Smooth muscle cell (in vitro differentiated cells): ENCODE results near the gene URGCP. TPM values are rescaled to one million over a fixed set of nuclear protein-coding genes. Genes with fewer than 3 reads are reported as not detected.

Experiments used
- DNase-seq: peaks from one replicate; lab custom pipeline; 2025; ENCODE audit not compliant: unreplicated experiment; lab: John Stamatoyannopoulos, UW
- H2AFZ ChIP-seq: fragments of 200-600 bp; sonication (generic); 2 replicates; pipeline ENCODE4 v1.6.0; 2016; ENCODE audit warnings: antibody characterized with exemption, low read depth, mild to moderate bottlenecking
- H3F3A ChIP-seq: fragments of 200-600 bp; sonication (generic); 2 replicates; pipeline ENCODE4 v1.6.0; 2017; ENCODE audit warnings: antibody characterized with exemption, low read depth
- H3K27ac ChIP-seq: fragments of 200-600 bp; sonication (generic); 2 replicates; pipeline ENCODE4 v1.5.1; 2016; ENCODE audit warnings: low read depth, mild to moderate bottlenecking
- H3K27me3 ChIP-seq: fragments of 200-600 bp; sonication (generic); 2 replicates; pipeline ENCODE4 v1.6.1; 2016; ENCODE audit warnings: low read depth, mild to moderate bottlenecking
- H3K36me3 ChIP-seq: fragments of 200-600 bp; sonication (generic); 2 replicates; pipeline ENCODE4 v1.5.1; 2016; ENCODE audit warnings: low read depth
- H3K4me1 ChIP-seq: fragments of 200-600 bp; sonication (generic); 2 replicates; pipeline ENCODE4 v1.5.1; 2016; ENCODE audit warnings: low read depth
- H3K4me2 ChIP-seq: fragments of 200-600 bp; sonication (generic); 2 replicates; pipeline ENCODE4 v1.6.0; 2016; ENCODE audit warnings: mild to moderate bottlenecking
- H3K4me3 ChIP-seq: fragments of 200-600 bp; sonication (generic); 2 replicates; pipeline ENCODE4 v1.5.1; 2016; ENCODE audit warnings: mild to moderate bottlenecking
- H3K79me2 ChIP-seq: fragments of 200-600 bp; sonication (generic); 2 replicates; pipeline ENCODE4 v1.6.0; 2016; ENCODE audit warnings: low read depth, mild to moderate bottlenecking
- H3K9ac ChIP-seq: fragments of 200-600 bp; sonication (generic); 2 replicates; pipeline ENCODE4 v1.6.0; 2016; ENCODE audit warnings: low read depth
- H3K9me3 ChIP-seq: fragments of 200-600 bp; sonication (generic); replicated peaks from 2 replicates; pipeline ENCODE4 v1.5.1; 2016; ENCODE audit warnings: low read depth
- H4K20me1 ChIP-seq: fragments of 200-600 bp; sonication (generic); 2 replicates; pipeline ENCODE4 v1.6.0; 2016; ENCODE audit warnings: low read depth
- CTCF ChIP-seq: fragments of 200-600 bp; sonication (generic); IDR thresholded peaks from 2 replicates; pipeline ENCODE4 v1.5.1; 2017; ENCODE audit warnings: borderline replicate concordance, mild to moderate bottlenecking, antibody characterized with exemption; ENCODE audit not compliant: insufficient read depth, poor library complexity, severe bottlenecking
- WGBS: methylation state at CpG from one replicate; pipeline ENCODE4 v1.1.7; 2016; ENCODE audit warnings: low lambda C conversion rate; 5-methylcytosine and 5-hydroxymethylcytosine counted together
- polyA plus RNA-seq: library from polyadenylated mRNA; unstranded; fragments of >200 nt; fragmentation: Nextera tagmentation; extraction: Ambion mirVana; gene quantifications from 2 replicates; pipeline ENCODE4 v1.2.1, GENCODE V29; 2016
- total RNA-seq: library from RNA; depleted of rRNA; stranded (reverse); fragments of >200 nt; gene quantifications from 2 replicates; pipeline ENCODE4 v1.2.3, GENCODE V29; 2014

Gene URGCP
- total and polyA plus RNA-seq, 2 experiments from 2014 or later: 20.4 to 24.8 TPM

GRCh38 chr7:43890468-43890867 lies 15.9 kb downstream of the URGCP start:
- peaks cover 79% of the 10 kb centered on the region for H4K20me1 ChIP-seq
- H3K27me3 ChIP-seq: no peaks in the 10 kb centered on the region
- H3K36me3 ChIP-seq: peaks cover 3% of the 10 kb centered on the region
- H3K4me1 ChIP-seq: no peaks in the 10 kb centered on the region
- H3F3A ChIP-seq: no peaks in the 10 kb centered on the region
- no peak for TF ChIP-seq CTCF
- peaks cover 72% of the 10 kb centered on the region for H3K79me2 ChIP-seq
- no peak overlapping the region for H3K9ac ChIP-seq
- no peak overlapping the region for H3K4me3 ChIP-seq
- no peaks in the 10 kb centered on the region for H3K9me3 ChIP-seq
- H2AFZ ChIP-seq: no peak overlapping the region
- WGBS: 96% methylated on average over 6 of the region's 6 CpGs
- no peak overlapping the region for H3K4me2 ChIP-seq
- no peak overlapping the region for H3K27ac ChIP-seq
- DNase-seq: no peak

- Histone ChIP-seq H3K9me3 (no peaks in the 10 kb centered on the region), H3K4me3 (no peak overlapping the region), H3K27ac (no peak overlapping the region), H3K27me3 (no peaks in the 10 kb centered on the region), H3K79me2 (peaks cover 60% of the 10 kb centered on the region), H3K4me2 (peak overlapping the region; percentile 10), H2AFZ (no peak overlapping the region), H3F3A (no peaks in the 10 kb centered on the region), H3K9ac (no peak overlapping the region), H3K36me3 (peaks cover 3% of the 10 kb centered on the region), H3K4me1 (no peaks in the 10 kb centered on the region), H4K20me1 (peaks cover 67% of the 10 kb centered on the region)
- 86% methylated on average over 7 of the region's 7 CpGs for WGBS
- no peak for TF ChIP-seq CTCF
- DNase-seq: no peak
Measured at GRCh38 chr7:43888993-43889945, 17.1 kb downstream of the URGCP start.

- H4K20me1 ChIP-seq: peaks cover 23% of the 10 kb centered on the region
- H3K27ac ChIP-seq: no peak overlapping the region
- no peak overlapping the region for H3K4me3 ChIP-seq
- peaks cover 19% of the 10 kb centered on the region for H3K79me2 ChIP-seq
- no peak overlapping the region for H3K9ac ChIP-seq
- no peak overlapping the region for H3K4me2 ChIP-seq
- no peaks in the 10 kb centered on the region for H3K4me1 ChIP-seq
- 99% methylated on average over 4 of the region's 4 CpGs for WGBS
- no peaks in the 10 kb centered on the region for H3F3A ChIP-seq
- no peak for TF ChIP-seq CTCF
- no peaks in the 10 kb centered on the region for H3K9me3 ChIP-seq
- H3K36me3 ChIP-seq: peaks cover 3% of the 10 kb centered on the region
- H3K27me3 ChIP-seq: no peaks in the 10 kb centered on the region
- no peak for DNase-seq
- no peak overlapping the region for H2AFZ ChIP-seq
Measured at GRCh38 chr7:43884617-43885016, 21.8 kb downstream of the URGCP start.
